HepG2 (cell line): ENCODE results near the gene SYTL3. TPM values are rescaled to one million over a fixed set of nuclear protein-coding genes. Genes with fewer than 3 reads are reported as not detected.
A peak's percentile ranks its signal among the peaks of the same experiment; 100 is the strongest.

Experiments
- ATM ChIP-seq: fragments of 450-650 bp; IDR thresholded peaks from 2 replicates; pipeline ENCODE4 v1.7.1; 2017; ENCODE audit warnings: mild to moderate bottlenecking, borderline replicate concordance
- CHCHD3 ChIP-seq: sonication (generic); formaldehyde crosslinking; IDR thresholded peaks from 2 replicates; pipeline ENCODE4 v1.8.0; 2022; ENCODE audit warnings: mild to moderate bottlenecking, missing genetic modification reagents, moderate library complexity
- EED ChIP-seq: sonication (generic); formaldehyde crosslinking; IDR thresholded peaks from 2 replicates; pipeline ENCODE4 v1.5.0; 2020; ENCODE audit warnings: mild to moderate bottlenecking, missing genetic modification reagents
- FOXA1 ChIP-seq, 2 experiments: fragments of 450-650 bp in 1 of 2; sonication (generic) in 1 of 2; formaldehyde crosslinking in 1 of 2; IDR thresholded peaks; 2 replicates each; pipeline versions ENCODE4 v1.4.0 to v1.6.1; 2016 to 2020; ENCODE audit warnings: missing genetic modification reagents in 1 of 2
- FOXA3 ChIP-seq: IDR thresholded peaks from 2 replicates; pipeline ENCODE4 v1.6.1; 2016; ENCODE audit warnings: missing genetic modification reagents, missing compliant biosample characterization
- HMG20B ChIP-seq: conservative IDR thresholded peaks from 2 replicates; pipeline ENCODE4 v1.6.1; 2016; ENCODE audit warnings: missing genetic modification reagents, missing compliant biosample characterization
- LBX2 ChIP-seq: sonication (generic); formaldehyde crosslinking; IDR thresholded peaks from 2 replicates; pipeline ENCODE4 v1.5.0; 2020; ENCODE audit warnings: missing genetic modification reagents, mild to moderate bottlenecking, borderline replicate concordance
- NFYB ChIP-seq: sonication (generic); formaldehyde crosslinking; IDR thresholded peaks from 2 replicates; pipeline ENCODE4 v1.4.0; 2020; ENCODE audit warnings: missing genetic modification reagents
- REPIN1 ChIP-seq: sonication (generic); formaldehyde crosslinking; IDR thresholded peaks from 2 replicates; pipeline ENCODE4 v1.8.0; 2022; ENCODE audit warnings: missing genetic modification reagents, low read depth, mild to moderate bottlenecking, borderline replicate concordance
- TGIF2 ChIP-seq: IDR thresholded peaks from 2 replicates; pipeline ENCODE4 v1.6.1; 2016; ENCODE audit warnings: control low read depth, missing compliant biosample characterization
- ZBTB33 ChIP-seq: sonication (generic); formaldehyde crosslinking; IDR thresholded peaks from 2 replicates; pipeline ENCODE4 v1.4.0; 2020; ENCODE audit warnings: missing genetic modification reagents
- ZNF20 ChIP-seq: sonication (generic); formaldehyde crosslinking; IDR thresholded peaks from 2 replicates; pipeline ENCODE4 v1.4.0; 2020; ENCODE audit warnings: mild to moderate bottlenecking, moderate library complexity, missing genetic modification reagents
- ZNF276 ChIP-seq: sonication (generic); formaldehyde crosslinking; IDR thresholded peaks from 2 replicates; pipeline ENCODE4 v1.4.0; 2020; ENCODE audit warnings: mild to moderate bottlenecking, low read depth, missing genetic modification reagents
- ZNF317 ChIP-seq: sonication (generic); formaldehyde crosslinking; IDR thresholded peaks from 2 replicates; pipeline ENCODE4 v1.5.0; 2020; ENCODE audit warnings: mild to moderate bottlenecking, missing genetic modification reagents
- ZNF350 ChIP-seq: sonication (generic); formaldehyde crosslinking; IDR thresholded peaks from 2 replicates; pipeline ENCODE4 v1.4.0; 2020; ENCODE audit warnings: mild to moderate bottlenecking, low read depth, missing genetic modification reagents, borderline replicate concordance
- ZNF484 ChIP-seq: sonication (generic); formaldehyde crosslinking; IDR thresholded peaks from 2 replicates; pipeline ENCODE4 v1.5.1; 2020; ENCODE audit warnings: mild to moderate bottlenecking, low read depth, missing genetic modification reagents, borderline replicate concordance
- ZNF557 ChIP-seq: sonication (generic); formaldehyde crosslinking; IDR thresholded peaks from 2 replicates; pipeline ENCODE4 v1.4.0; 2020; ENCODE audit warnings: missing genetic modification reagents
- ZNF674 ChIP-seq: sonication (generic); formaldehyde crosslinking; IDR thresholded peaks from 2 replicates; pipeline ENCODE4 v1.5.0; 2020; ENCODE audit warnings: low read depth, mild to moderate bottlenecking, missing genetic modification reagents
- ZNF777 ChIP-seq: sonication (generic); formaldehyde crosslinking; IDR thresholded peaks from 2 replicates; pipeline ENCODE4 v1.4.0; 2020; ENCODE audit warnings: missing genetic modification reagents
- ZNF781 ChIP-seq: sonication (generic); formaldehyde crosslinking; IDR thresholded peaks from 2 replicates; pipeline ENCODE4 v1.5.1; 2020; ENCODE audit warnings: borderline replicate concordance, mild to moderate bottlenecking, missing genetic modification reagents; ENCODE audit errors: not compliant biosample characterization
- polyA plus RNA-seq, 8 experiments: library from polyadenylated mRNA; depleted of rRNA in 3 of 8; stranded (reverse) in 7 of 8; unstranded in 1 of 8; fragments of >200 nt; fragmentation: Illumina TruSeq in 4 of 8; extraction: Trizol in 4 of 8; gene quantifications; 2 replicates each; pipeline versions ENCODE4 v1.2.1 to v1.2.3, GENCODE V29; 2011 to 2016; ENCODE audit warnings: low read depth in 4 of 8, missing spikeins in 1 of 8, mixed read lengths in 1 of 8; ENCODE audit not compliant: insufficient read depth in 1 of 8
- total RNA-seq, 5 experiments: library from RNA; depleted of rRNA; stranded (reverse); fragments of >200 nt; fragmentation: Illumina TruSeq; extraction: Trizol; gene quantifications; 2 replicates each; pipeline ENCODE4 v1.2.3, GENCODE V29; 2016; ENCODE audit warnings: low read depth in 1 of 5
- TF ChIP-seq, protein P1 (sequence below): IDR thresholded peaks from 2 replicates; pipeline ENCODE4 v1.6.1; 2016; ENCODE audit warnings: missing compliant biosample characterization, missing genetic modification reagents, borderline replicate concordance
- TF ChIP-seq, protein P2 (sequence below): sonication (generic); formaldehyde crosslinking; IDR thresholded peaks from 2 replicates; pipeline ENCODE4 v1.8.0; 2022; ENCODE audit warnings: mild to moderate bottlenecking, missing genetic modification reagents, moderate library complexity

SYTL3 gene
- total and polyA plus RNA-seq, 2 of the 13 experiments (the other 11 are each of a cell fraction or from before 2014, with no cell fraction given): 0.11 to 0.28 TPM

- TF ChIP-seq ZNF276 (peak; percentile 95), LBX2 (no peak), CHCHD3 (CRISPR knock-in tag) (0 out of 2 replicates have a peak, but pooled peaks have one; percentile 62), TGIF2 (peak; percentile 79; the same call in 1 of the 2 replicates), ATM (no peak), ZNF777 (CRISPR knock-in tag) (peak; percentile 68), ZNF484 (no peak), ZNF350 (CRISPR knock-in tag) (peak; percentile 91), ZNF557 (0 out of 2 replicates have a peak, but pooled peaks have one; percentile 40), FOXA1 (IDR thresholded peaks at IDR 0.05) (no peak), FOXA1 (CRISPR knock-in tag; IDR thresholded peaks at IDR 0.05) (peak; percentile 46), ZNF20 (CRISPR knock-in tag) (no peak), ZBTB33 (peak; percentile 92), NFYB (CRISPR knock-in tag) (no peak), ZNF674 (0 out of 2 replicates have a peak, but pooled peaks have one; percentile 59), EED (CRISPR knock-in tag) (peak; percentile 52; the same call in 1 of the 2 replicates), FOXA3 (peak; percentile 46), ZNF781 (peak; percentile 91), REPIN1 (CRISPR knock-in tag) (peak; percentile 95), ZNF317 (CRISPR knock-in tag) (peak; percentile 91), HMG20B (CRISPR knock-in tag) (no peak)
- TF ChIP-seq, protein P1, sequence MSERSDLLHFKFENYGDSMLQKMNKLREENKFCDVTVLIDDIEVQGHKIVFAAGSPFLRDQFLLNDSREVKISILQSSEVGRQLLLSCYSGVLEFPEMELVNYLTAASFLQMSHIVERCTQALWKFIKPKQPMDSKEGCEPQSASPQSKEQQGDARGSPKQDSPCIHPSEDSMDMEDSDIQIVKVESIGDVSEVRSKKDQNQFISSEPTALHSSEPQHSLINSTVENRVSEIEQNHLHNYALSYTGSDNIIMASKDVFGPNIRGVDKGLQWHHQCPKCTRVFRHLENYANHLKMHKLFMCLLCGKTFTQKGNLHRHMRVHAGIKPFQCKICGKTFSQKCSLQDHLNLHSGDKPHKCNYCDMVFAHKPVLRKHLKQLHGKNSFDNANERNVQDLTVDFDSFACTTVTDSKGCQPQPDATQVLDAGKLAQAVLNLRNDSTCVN (CRISPR knock-in tag): 0 out of 2 replicates have a peak, but pooled peaks have one; percentile 68
- TF ChIP-seq, protein P2, sequence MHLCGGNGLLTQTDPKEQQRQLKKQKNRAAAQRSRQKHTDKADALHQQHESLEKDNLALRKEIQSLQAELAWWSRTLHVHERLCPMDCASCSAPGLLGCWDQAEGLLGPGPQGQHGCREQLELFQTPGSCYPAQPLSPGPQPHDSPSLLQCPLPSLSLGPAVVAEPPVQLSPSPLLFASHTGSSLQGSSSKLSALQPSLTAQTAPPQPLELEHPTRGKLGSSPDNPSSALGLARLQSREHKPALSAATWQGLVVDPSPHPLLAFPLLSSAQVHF (CRISPR knock-in tag): no peak
Measured at GRCh38 chr6:158703837-158704822, 54.3 kb downstream of the SYTL3 start (continued).
